GM12878 (cell line): ENCODE results near the gene LCE3C. TPM values are rescaled to one million over a fixed set of nuclear protein-coding genes. Genes with fewer than 3 reads are reported as not detected.

Source experiments
- ATAC-seq: fragments of 200-7000 bp; cut with Tn5 transposase; 3 replicates; pipeline ENCODE4 v1.9.1; 2020; ENCODE audit warnings: mild to moderate bottlenecking, moderate library complexity
- BruUV-seq: library from RNA; stranded (reverse); fragments of 400-500 nt; replicated peaks from 2 replicates; lab custom pipeline; 2021; lab: Mats Ljungman, UMichigan
- CTCF ChIA-PET: fragments of 300-600 bp; sonication (Branson Sonifier 250); formaldehyde crosslinking; extraction: SDS; loops from one replicate; lab custom pipeline; 2021; ENCODE audit warnings: inconsistent platforms; lab: Yijun Ruan, JAX
- POLR2A ChIA-PET: fragments of 350-600 bp; formaldehyde crosslinking; extraction: SDS; loops from one replicate; lab custom pipeline; 2021; ENCODE audit warnings: inconsistent platforms; lab: Charles Lee
- RAD21 ChIA-PET: fragments of 300-600 bp; sonication (Branson Sonifier 250); formaldehyde crosslinking; loops from one replicate; lab custom pipeline; 2023; ENCODE audit warnings: antibody characterized with exemption; ENCODE audit not compliant: unreplicated experiment; lab: Charles Lee
- SMC1A ChIA-PET: fragments of 300-600 bp; sonication (Branson Sonifier 250); formaldehyde crosslinking; loops from one replicate; lab custom pipeline; 2023; ENCODE audit not compliant: unreplicated experiment, uncharacterized antibody; lab: Charles Lee
- DNase-seq: peaks from one replicate; pipeline ENCODE4 v3.0.0-alpha.2; 2011; ENCODE audit warnings: low read depth, low spot score
- FAIRE-seq: peaks from 3 replicates; lab custom pipeline; 2011; peaks lifted over from hg19 to GRCh38; lab: Jason Lieb, UNC
- H2AFZ ChIP-seq: 2 replicates; pipeline ENCODE4 v1.6.0; 2011; ENCODE audit warnings: low read depth, low read length, control low read depth; ENCODE audit not compliant: control insufficient read depth
- H3K27ac ChIP-seq: 2 replicates; pipeline ENCODE4 v1.5.1; 2011; ENCODE audit warnings: control low read depth; ENCODE audit not compliant: control insufficient read depth, insufficient read depth
- H3K27me3 ChIP-seq, 2 experiments: replicated peaks in 1 of 2; 2 replicates each; pipeline versions ENCODE4 v1.6.0 to v1.6.1; 2011; ENCODE audit warnings: low read length in 1 of 2; ENCODE audit not compliant: control insufficient read depth in 2 of 2, insufficient read depth in 2 of 2
- H3K36me3 ChIP-seq, 2 experiments: 2 replicates each; pipeline ENCODE4 v1.5.1; 2011; ENCODE audit warnings: low read length in 1 of 2; ENCODE audit not compliant: control insufficient read depth in 2 of 2, insufficient read depth in 2 of 2
- H3K4me1 ChIP-seq: 2 replicates; pipeline ENCODE4 v1.6.1; 2011; ENCODE audit warnings: mild to moderate bottlenecking, low read length, moderate library complexity, mixed read lengths; ENCODE audit not compliant: control insufficient read depth, insufficient read depth
- H3K4me2 ChIP-seq: 2 replicates; pipeline ENCODE4 v1.6.0; 2011; ENCODE audit warnings: control low read depth; ENCODE audit not compliant: control insufficient read depth, insufficient read depth
- H3K4me3 ChIP-seq: fragments of 200-600 bp; sonication (generic); 2 replicates; pipeline ENCODE4 v1.5.1; 2016
- H3K79me2 ChIP-seq: 2 replicates; pipeline ENCODE4 v1.6.0; 2011; ENCODE audit warnings: low read length; ENCODE audit not compliant: control insufficient read depth, insufficient read depth
- H3K9ac ChIP-seq: 2 replicates; pipeline ENCODE4 v1.8.0; 2011; ENCODE audit warnings: low read length, control low read depth, mixed read lengths; ENCODE audit not compliant: control insufficient read depth, insufficient read depth
- H3K9me3 ChIP-seq: replicated peaks from 3 replicates; pipeline ENCODE4 v1.5.1; 2011; ENCODE audit warnings: mild to moderate bottlenecking, low read length; ENCODE audit not compliant: control insufficient read depth, insufficient read depth
- H4K20me1 ChIP-seq: 2 replicates; pipeline ENCODE4 v1.6.0; 2011; ENCODE audit not compliant: control insufficient read depth, insufficient read depth
- ATF2 ChIP-seq: IDR thresholded peaks from 2 replicates; pipeline ENCODE4 v1.6.1; 2012; ENCODE audit warnings: low read length, inconsistent platforms
- BCL11A ChIP-seq: IDR thresholded peaks from 2 replicates; pipeline ENCODE4 v1.6.1; 2011; ENCODE audit warnings: low read depth, low read length
- EED ChIP-seq: sonication (generic); IDR thresholded peaks from 2 replicates; pipeline ENCODE4 v1.6.1; 2016; ENCODE audit warnings: antibody characterized with exemption, low read depth
- GABPA ChIP-seq: IDR thresholded peaks from 2 replicates; pipeline ENCODE4 v1.6.1; 2014; ENCODE audit warnings: antibody characterized with exemption, low read depth, mild to moderate bottlenecking, inconsistent platforms
- IRF4 ChIP-seq: IDR thresholded peaks from 2 replicates; pipeline ENCODE4 v1.6.1; 2011; ENCODE audit warnings: low read depth, low read length
- JUNB ChIP-seq: IDR thresholded peaks from 2 replicates; pipeline ENCODE4 v1.6.1; 2016; ENCODE audit warnings: antibody characterized with exemption, mild to moderate bottlenecking
- JUND ChIP-seq: IDR thresholded peaks from 2 replicates; pipeline ENCODE4 v1.6.1; 2012; ENCODE audit warnings: low read depth, mild to moderate bottlenecking, low read length, improper control_type of control experiment, moderate library complexity
- MEF2A ChIP-seq: IDR thresholded peaks from 2 replicates; pipeline ENCODE4 v1.6.1; 2011; ENCODE audit warnings: low read depth, mild to moderate bottlenecking, low read length, moderate library complexity; ENCODE audit not compliant: insufficient read depth
- MEF2B ChIP-seq: fragments of 450-650 bp; IDR thresholded peaks from 2 replicates; pipeline ENCODE4 v1.6.1; 2018; ENCODE audit warnings: mild to moderate bottlenecking, moderate library complexity; ENCODE audit not compliant: partially characterized antibody, poor library complexity, severe bottlenecking
- NFIC ChIP-seq: IDR thresholded peaks from 2 replicates; pipeline ENCODE4 v1.6.1; 2012; ENCODE audit warnings: low read depth, mild to moderate bottlenecking, inconsistent platforms, low read length, moderate library complexity
- PAX5 ChIP-seq: IDR thresholded peaks from 2 replicates; pipeline ENCODE4 v1.6.1; 2011; ENCODE audit warnings: low read depth, low read length, borderline replicate concordance
- POLR2AphosphoS5 ChIP-seq: IDR thresholded peaks from 2 replicates; pipeline ENCODE4 v1.6.1; 2011; ENCODE audit warnings: mild to moderate bottlenecking, low read length, inconsistent platforms
- REST ChIP-seq: IDR thresholded peaks from 2 replicates; pipeline ENCODE4 v1.6.1; 2012; ENCODE audit warnings: mild to moderate bottlenecking, low read depth, low read length
- RUNX3 ChIP-seq: IDR thresholded peaks from 2 replicates; pipeline ENCODE4 v1.6.1; 2012; ENCODE audit warnings: low read length, inconsistent platforms
- STAT1 ChIP-seq: fragments of 450-650 bp; conservative IDR thresholded peaks from 2 replicates; pipeline ENCODE4 v1.6.1; 2014; ENCODE audit warnings: antibody characterized with exemption, mild to moderate bottlenecking
- WGBS: methylation state at CpG from one replicate; pipeline ENCODE4 v1.1.6; 2016; ENCODE audit warnings: low lambda C conversion rate; ENCODE audit not compliant: insufficient replicate concordance, insufficient coverage; ENCODE audit errors: missing lambda C conversion rate; 5-methylcytosine and 5-hydroxymethylcytosine counted together
- in situ Hi-C: fragments of 300-500 bp; cut with MboI; formaldehyde crosslinking; loops from 9 replicates; pipeline ENCODE4 v1.14.3; 2018; ENCODE audit warnings: mixed read lengths
- intact Hi-C: fragments of 100-400 bp; cut with micrococcal nuclease; formaldehyde crosslinking; loops from one replicate; pipeline ENCODE4 v1.14.2; 2022; ENCODE audit not compliant: unreplicated experiment
- polyA plus RNA-seq, 11 experiments: library from polyadenylated mRNA; depleted of rRNA in 4 of 11; unstranded in 6 of 11; stranded (reverse) in 5 of 11; fragments of >200 nt; fragmentation: Nextera tagmentation in 4 of 11; fragmentation: Illumina TruSeq in 1 of 11; extraction: Ambion mirVana in 4 of 11; extraction: Trizol in 1 of 11; gene quantifications; 1 replicate in 1 of 11; 2 replicates in 10 of 11; pipeline versions ENCODE4 v1.2.1 to v1.2.3, GENCODE V29; 2011 to 2016; ENCODE audit warnings: inconsistent platforms in 2 of 11, missing spikeins in 2 of 11, low read depth in 1 of 11
- total RNA-seq, 4 experiments: library from RNA; depleted of rRNA in 3 of 4; stranded (reverse); fragments of >200 nt in 3 of 4; fragmentation: Illumina TruSeq in 1 of 4; extraction: Trizol in 1 of 4; gene quantifications; 2 replicates each; pipeline versions ENCODE4 v1.2.1 to v1.2.3, GENCODE V29; 2013 to 2021

LCE3C gene
- total and polyA plus RNA-seq, 10 of the 15 experiments (the other 5 are each of a cell fraction or from before 2014, with no cell fraction given): not detected

GRCh38 chr1:152577168-152577567 is 22.9 kb upstream of the LCE3C start:
- H3K79me2 ChIP-seq: no peaks in the 10 kb centered on the region
- no peak overlapping the region for H3K9ac ChIP-seq
- ATAC-seq (peak; percentile 71), DNase-seq (peak; percentile 19), FAIRE-seq (peak; percentile 38)
- no TSS peak for BruUV-seq
- no peak overlapping the region for H3K4me2 ChIP-seq
- H3K36me3 ChIP-seq: no peaks in the 10 kb centered on the region
- RAD21 ChIA-PET: no interaction called here
- H3K27ac ChIP-seq: no peak overlapping the region
- H2AFZ ChIP-seq: no peak overlapping the region
- peaks cover 5% of the 10 kb centered on the region; the same call in 1 of the 2 replicates for H3K4me1 ChIP-seq
- no peak overlapping the region for H3K4me3 ChIP-seq
- in situ Hi-C loops (no loop called here), intact Hi-C loops (no loop called here)
- H4K20me1 ChIP-seq: no peaks in the 10 kb centered on the region
- WGBS: 3% methylated on average over 2 of the region's 2 CpGs
- TF ChIP-seq NFIC (0 out of 2 replicates have a peak, but pooled peaks have one; percentile 20), JUND (no peak), MEF2A (0 out of 2 replicates have a peak, but pooled peaks have one; percentile 13), REST (no peak), MEF2B (peak; percentile 33), STAT1 (no peak), RUNX3 (peak; percentile 85), PAX5 (peak; percentile 80; the same call in 1 of the 2 replicates), JUNB (peak; percentile 84), EED (peak; percentile 34; the same call in 1 of the 2 replicates), IRF4 (peak; percentile 90), POLR2AphosphoS5 (no peak), BCL11A (peak; percentile 48; the same call in 1 of the 2 replicates), GABPA (0 out of 2 replicates have a peak, but pooled peaks have one; percentile 18), ATF2 (peak; percentile 47; the same call in 1 of the 2 replicates)
- SMC1A ChIA-PET: no interaction called here
- H3K27me3 ChIP-seq: peaks cover 0 to 1% of the 10 kb centered on the region in 2 experiments; a peak in 1 of 4 replicates
- CTCF ChIA-PET: interaction anchor here (1.8 kb wide), 1 partner anchor 42 kb away, joined by 4 read pairs; no protein-coding TSS in a partner anchor
- H3K9me3 ChIP-seq: no peaks in the 10 kb centered on the region; the same call in 2 of the 3 replicates
- POLR2A ChIA-PET: no interaction called here
